HEK293 (cell line): ENCODE measurements around the gene SERGEF.

Experiments used
- BCL11A ChIP-seq: fragments of 450-650 bp; formaldehyde crosslinking; IDR thresholded peaks from 2 replicates; pipeline ENCODE4 v1.5.1; 2016; ENCODE audit warnings: low read depth, missing biosample characterization, missing genetic modification characterization
- CTCF ChIP-seq: fragments of 450-650 bp; formaldehyde crosslinking; IDR thresholded peaks from 2 replicates; pipeline ENCODE4 v1.5.1; 2016; ENCODE audit warnings: missing biosample characterization, missing genetic modification characterization
- GLIS1 ChIP-seq: fragments of 450-650 bp; formaldehyde crosslinking; IDR thresholded peaks from 2 replicates; pipeline ENCODE4 v1.5.1; 2016; ENCODE audit warnings: missing biosample characterization, missing genetic modification characterization
- INSM2 ChIP-seq: fragments of 450-650 bp; formaldehyde crosslinking; IDR thresholded peaks from 2 replicates; pipeline ENCODE4 v1.5.1; 2016; ENCODE audit warnings: missing biosample characterization, missing genetic modification characterization
- REST ChIP-seq: fragments of 450-650 bp; formaldehyde crosslinking; IDR thresholded peaks from 2 replicates; pipeline ENCODE4 v1.5.1; 2016; ENCODE audit warnings: missing biosample characterization, missing genetic modification characterization
- SP7 ChIP-seq: fragments of 450-650 bp; formaldehyde crosslinking; IDR thresholded peaks from 2 replicates; pipeline ENCODE4 v1.5.1; 2016; ENCODE audit warnings: missing biosample characterization, missing genetic modification characterization
- YY1 ChIP-seq: fragments of 450-650 bp; formaldehyde crosslinking; IDR thresholded peaks from 2 replicates; pipeline ENCODE4 v1.5.1; 2018; ENCODE audit warnings: missing biosample characterization, missing genetic modification characterization
- ZNF133 ChIP-seq: fragments of 450-650 bp; formaldehyde crosslinking; IDR thresholded peaks from 2 replicates; pipeline ENCODE4 v1.5.1; 2016; ENCODE audit warnings: missing biosample characterization, missing genetic modification characterization
- ZNF169 ChIP-seq: fragments of 450-650 bp; formaldehyde crosslinking; IDR thresholded peaks from 2 replicates; pipeline ENCODE4 v1.5.1; 2016; ENCODE audit warnings: missing biosample characterization, missing genetic modification characterization
- ZNF274 ChIP-seq, 2 experiments: fragments of 200-500 bp in 1 of 2; fragments of 450-650 bp in 1 of 2; sonication (Bioruptor generic) in 1 of 2; formaldehyde crosslinking in 1 of 2; IDR thresholded peaks; 2 replicates each; pipeline versions ENCODE4 v1.5.1 to v1.6.1; 2014 to 2016; ENCODE audit warnings: borderline replicate concordance in 1 of 2, inconsistent platforms in 1 of 2, low read length in 1 of 2, missing biosample characterization in 1 of 2, missing genetic modification characterization in 1 of 2
- ZNF426 ChIP-seq: fragments of 450-650 bp; formaldehyde crosslinking; IDR thresholded peaks from 2 replicates; pipeline ENCODE4 v1.5.1; 2017; ENCODE audit warnings: missing biosample characterization, missing genetic modification characterization, mild to moderate bottlenecking, inconsistent platforms, moderate library complexity
- ZNF629 ChIP-seq: fragments of 450-650 bp; formaldehyde crosslinking; IDR thresholded peaks from 2 replicates; pipeline ENCODE4 v1.5.1; 2017; ENCODE audit warnings: missing biosample characterization, missing genetic modification characterization
- ZNF792 ChIP-seq: fragments of 450-650 bp; formaldehyde crosslinking; IDR thresholded peaks from 2 replicates; pipeline ENCODE4 v1.5.1; 2016; ENCODE audit warnings: missing biosample characterization, missing genetic modification characterization

GRCh38 chr11:18027475-18027874 is 14.6 kb upstream of the SERGEF start:
- TF ChIP-seq CTCF (no peak), SP7 (tag by site-specific recombination) (no peak), ZNF274 (IDR thresholded peaks at IDR 0.05; ENCODE audit: low read length) (no peak), ZNF274 (tag by site-specific recombination; IDR thresholded peaks at IDR 0.05; ENCODE audit: borderline replicate concordance) (no peak), ZNF133 (no peak), GLIS1 (no peak), ZNF629 (tag by site-specific recombination) (no peak), INSM2 (tag by site-specific recombination) (no peak), ZNF426 (no peak), ZNF169 (no peak), ZNF792 (tag by site-specific recombination) (no peak), YY1 (tag by site-specific recombination) (no peak), BCL11A (tag by site-specific recombination) (no peak), REST (tag by site-specific recombination) (no peak)
